Endodermal cell (in vitro differentiated cells): ENCODE measurements around the gene SESN3. TPM values are rescaled to one million over a fixed set of nuclear protein-coding genes. Genes with fewer than 3 reads are reported as not detected.
A peak's percentile ranks its signal among the peaks of the same experiment; 100 is the strongest.

Experiments
- DNase-seq: peaks from one replicate; pipeline ENCODE4 v3.0.0-alpha.2; 2017
- H3K27ac ChIP-seq: 2 replicates; pipeline ENCODE4 v1.5.1; 2013; ENCODE audit warnings: mild to moderate bottlenecking, low read depth, low read length, moderate library complexity
- H3K27me3 ChIP-seq: 2 replicates; pipeline ENCODE4 v1.6.1; 2013; ENCODE audit warnings: mild to moderate bottlenecking, low read length, moderate library complexity; ENCODE audit not compliant: insufficient read depth, control insufficient read depth, poor library complexity, severe bottlenecking
- H3K36me3 ChIP-seq: 2 replicates; pipeline ENCODE4 v1.7.0; 2013; ENCODE audit warnings: mild to moderate bottlenecking, low read length, moderate library complexity; ENCODE audit not compliant: control insufficient read depth, insufficient read depth
- H3K4me1 ChIP-seq: one replicate; pipeline ENCODE4 v1.7.0; 2013; ENCODE audit warnings: low read length; ENCODE audit not compliant: control insufficient read depth, insufficient read depth
- H3K4me3 ChIP-seq: 2 replicates; pipeline ENCODE4 v1.5.1; 2013; ENCODE audit warnings: mild to moderate bottlenecking, low read length, moderate library complexity
- H3K9ac ChIP-seq: 2 replicates; pipeline ENCODE4 v1.6.1; 2013; ENCODE audit warnings: mild to moderate bottlenecking, low read length, moderate library complexity; ENCODE audit not compliant: poor library complexity, severe bottlenecking; ENCODE audit errors: extremely low read depth
- H3K9me3 ChIP-seq: 2 replicates; pipeline ENCODE4 v1.6.1; 2013; ENCODE audit warnings: mild to moderate bottlenecking, low read length, moderate library complexity; ENCODE audit not compliant: control insufficient read depth
- H3K27ac Mint-ChIP-seq: 2 replicates; pipeline ENCODE4 v1.8.0; 2020; ENCODE audit warnings: mixed read lengths
- H3K27me3 Mint-ChIP-seq: 2 replicates; pipeline ENCODE4 v1.8.0; 2021; ENCODE audit warnings: mild to moderate bottlenecking, mixed read lengths; ENCODE audit not compliant: insufficient read depth
- H3K36me3 Mint-ChIP-seq: 2 replicates; pipeline ENCODE4 v1.8.0; 2020; ENCODE audit warnings: low read depth, mixed read lengths
- H3K4me1 Mint-ChIP-seq: 2 replicates; pipeline ENCODE4 v1.8.0; 2020; ENCODE audit warnings: mixed read lengths
- H3K4me3 Mint-ChIP-seq: 2 replicates; pipeline ENCODE4 v1.8.0; 2020; ENCODE audit warnings: mild to moderate bottlenecking, moderate library complexity, mixed read lengths
- H3K9me3 Mint-ChIP-seq: 2 replicates; pipeline ENCODE4 v1.8.0; 2020; ENCODE audit warnings: mild to moderate bottlenecking, mixed read lengths
- CTCF ChIP-seq: fragments of 200-600 bp; sonication (generic); conservative IDR thresholded peaks from 2 replicates; pipeline ENCODE4 v1.5.0; 2021; ENCODE audit warnings: antibody characterized with exemption, mild to moderate bottlenecking
- WGBS, 2 experiments: methylation state at CpG; one replicate each; pipeline versions ENCODE4 v1.1.5 to v1.1.7; 2013; ENCODE audit warnings: missing lambda C conversion rate in 2 of 2, mixed read lengths in 1 of 2; ENCODE audit not compliant: insufficient coverage in 1 of 2, insufficient read length in 1 of 2; 5-methylcytosine and 5-hydroxymethylcytosine counted together
- total RNA-seq, 2 donors: library from RNA; stranded (reverse); fragmentation: NEBNext Ultra II Directional in 1 of 2; extraction: Animal tissue kit (Norgen Biotek cat#: 25700) in 1 of 2; gene quantifications; 2 replicates in 1 of 2; 3 replicates in 1 of 2; pipeline ENCODE4 v1.2.1, GENCODE V29; 2021

SESN3 gene
- total RNA-seq, 2 donors from 2014 or later = 33.6 to 43.1 TPM

GRCh38 chr11:95155385-95155784 lies 75.6 kb downstream of the SESN3 start:
- peaks cover 8% of the 10 kb centered on the region for H3K4me1 Mint-ChIP-seq
- H3K4me3 ChIP-seq = no peak overlapping the region
- peaks cover 5% of the 10 kb centered on the region for H3K27me3 ChIP-seq
- no peak for TF ChIP-seq CTCF
- H3K36me3 Mint-ChIP-seq = peaks cover 3% of the 10 kb centered on the region
- no peak overlapping the region for H3K27ac ChIP-seq
- no peaks in the 10 kb centered on the region for H3K9me3 ChIP-seq
- H3K27me3 Mint-ChIP-seq = no peaks in the 10 kb centered on the region
- peaks cover 6% of the 10 kb centered on the region for H3K9me3 Mint-ChIP-seq
- no peaks in the 10 kb centered on the region for H3K36me3 ChIP-seq
- no peak overlapping the region for H3K4me3 Mint-ChIP-seq
- H3K27ac Mint-ChIP-seq = no peak overlapping the region
- 91 to 100% methylated on average over 1 to 4 of the region's 4 CpGs for WGBS, 2 experiments
- H3K4me1 ChIP-seq = no peaks in the 10 kb centered on the region
- no peak for DNase-seq
- H3K9ac ChIP-seq = no peak overlapping the region

GRCh38 chr11:95154514-95154913 lies 76.5 kb downstream of the SESN3 start:
- H3K4me3 ChIP-seq = no peak overlapping the region
- H3K9me3 Mint-ChIP-seq = peaks cover 6% of the 10 kb centered on the region
- peaks cover 6% of the 10 kb centered on the region for H3K4me1 Mint-ChIP-seq
- H3K36me3 Mint-ChIP-seq = peaks cover 3% of the 10 kb centered on the region
- no peak overlapping the region for H3K27ac Mint-ChIP-seq
- peaks cover 4% of the 10 kb centered on the region for H3K27me3 Mint-ChIP-seq
- H3K36me3 ChIP-seq = no peaks in the 10 kb centered on the region
- TF ChIP-seq CTCF = peak; percentile 93
- H3K27ac ChIP-seq = no peak overlapping the region
- peak; percentile 89 for DNase-seq
- no peaks in the 10 kb centered on the region for H3K4me1 ChIP-seq
- H3K27me3 ChIP-seq = peaks cover 9% of the 10 kb centered on the region
- H3K9ac ChIP-seq = no peak overlapping the region
- no peaks in the 10 kb centered on the region for H3K9me3 ChIP-seq
- H3K4me3 Mint-ChIP-seq = no peak overlapping the region

- peaks cover 11% of the 10 kb centered on the region for H3K27me3 ChIP-seq
- 100% methylated on average over 1 of the region's 1 CpG; no CpG with 5 or more reads in 1 of the 2 experiments for WGBS, 2 experiments
- Mint-ChIP-seq H3K36me3 (peaks cover 3% of the 10 kb centered on the region), H3K27ac (no peak overlapping the region), H3K27me3 (peaks cover 11% of the 10 kb centered on the region), H3K4me1 (peaks cover 11% of the 10 kb centered on the region), H3K4me3 (no peak overlapping the region), H3K9me3 (peaks cover 6% of the 10 kb centered on the region)
- DNase-seq = no peak
- no peak for TF ChIP-seq CTCF
- H3K4me1 ChIP-seq = no peaks in the 10 kb centered on the region
- H3K36me3 ChIP-seq = no peaks in the 10 kb centered on the region
- no peaks in the 10 kb centered on the region for H3K9me3 ChIP-seq
- no peak overlapping the region for H3K27ac ChIP-seq
- H3K9ac ChIP-seq = no peak overlapping the region
- no peak overlapping the region for H3K4me3 ChIP-seq
These were observed 77.2 kb downstream of the SESN3 start for GRCh38 chr11:95153857-95154246.
